Right lobe of liver (tissue), 4 donors: ENCODE measurements around the gene ORC6.

Experiments
- POLR2A ChIP-seq: fragments of 450-650 bp; IDR thresholded peaks from one replicate; pipeline ENCODE4 v1.6.1; 2017; ENCODE audit warnings: antibody characterized with exemption, mild to moderate bottlenecking
- TF ChIP-seq, protein P1 (sequence below), 4 donors: fragments of 200-600 bp in 3 of 4; fragments of 450-650 bp in 1 of 4; IDR thresholded peaks; one replicate each; pipeline versions ENCODE4 v1.5.1 to v1.8.0; 2016 to 2022; ENCODE audit warnings: antibody characterized with exemption in 4 of 4, mild to moderate bottlenecking in 2 of 4
- donor health status: DM: no; HTN: no; CAD: no.
- donor health status: DM: no; HTN: no; CAD: no.
- donor health status: DM: no; HTN: yes; CAD: no.

DNA sequence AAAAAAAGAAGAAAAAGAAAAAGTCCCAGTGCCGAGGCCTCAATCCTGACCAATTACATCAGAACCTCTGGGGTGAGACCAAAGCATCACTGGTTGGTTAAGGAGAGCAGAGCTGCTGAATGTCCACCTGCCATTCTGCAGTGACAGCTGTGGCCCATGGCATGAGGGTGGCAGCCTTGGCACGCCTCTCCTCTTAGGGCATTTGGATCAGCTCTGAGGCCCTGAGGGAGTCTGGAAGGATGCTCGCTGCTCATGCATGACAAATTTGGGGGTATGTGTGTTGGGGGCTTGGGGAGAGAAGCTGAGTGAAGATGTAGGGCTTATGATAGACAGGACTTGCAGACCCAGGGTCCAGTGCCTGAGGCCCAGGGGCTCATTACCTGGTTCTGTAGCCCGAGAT is 32.4 kb downstream of the ORC6 start:
- TF ChIP-seq, protein P1, sequence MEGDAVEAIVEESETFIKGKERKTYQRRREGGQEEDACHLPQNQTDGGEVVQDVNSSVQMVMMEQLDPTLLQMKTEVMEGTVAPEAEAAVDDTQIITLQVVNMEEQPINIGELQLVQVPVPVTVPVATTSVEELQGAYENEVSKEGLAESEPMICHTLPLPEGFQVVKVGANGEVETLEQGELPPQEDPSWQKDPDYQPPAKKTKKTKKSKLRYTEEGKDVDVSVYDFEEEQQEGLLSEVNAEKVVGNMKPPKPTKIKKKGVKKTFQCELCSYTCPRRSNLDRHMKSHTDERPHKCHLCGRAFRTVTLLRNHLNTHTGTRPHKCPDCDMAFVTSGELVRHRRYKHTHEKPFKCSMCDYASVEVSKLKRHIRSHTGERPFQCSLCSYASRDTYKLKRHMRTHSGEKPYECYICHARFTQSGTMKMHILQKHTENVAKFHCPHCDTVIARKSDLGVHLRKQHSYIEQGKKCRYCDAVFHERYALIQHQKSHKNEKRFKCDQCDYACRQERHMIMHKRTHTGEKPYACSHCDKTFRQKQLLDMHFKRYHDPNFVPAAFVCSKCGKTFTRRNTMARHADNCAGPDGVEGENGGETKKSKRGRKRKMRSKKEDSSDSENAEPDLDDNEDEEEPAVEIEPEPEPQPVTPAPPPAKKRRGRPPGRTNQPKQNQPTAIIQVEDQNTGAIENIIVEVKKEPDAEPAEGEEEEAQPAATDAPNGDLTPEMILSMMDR (IDR thresholded peaks at IDR 0.05) = no peak
- TF ChIP-seq POLR2A = no peak
